CD4-positive, alpha-beta T cell treated with Interleukin-6 for 4 hours (primary cell): ENCODE measurements around the gene PCDHA8.
"Not testable (repeated sequence)": the region's sequence is repeated elsewhere in the genome, so short reads cannot be mapped to it uniquely, and the experiment has no call there.

Source experiments
- DNase-seq: peaks from one replicate; pipeline ENCODE4 v3.0.0-alpha.2; 2020; ENCODE audit warnings: mixed read lengths

The PCDHA8 gene

GRCh38 chr5:140828362-140828737, 12.6 kb upstream of the PCDHA8 start:
- no peak for DNase-seq

- not testable (repeated sequence) for DNase-seq
Measured at GRCh38 chr5:140829511-140830501, 11.2 kb upstream of the PCDHA8 start.

GRCh38 chr5:140833993-140834392, 7.0 kb upstream of the PCDHA8 start, which contains the start of gene PCDHA7:
Gene PCDHA7 (plus strand): TSS chr5:140834269. CDS start chr5:140834384, 115 bp downstream.
- DNase-seq, result no peak

- DNase-seq, result not testable (repeated sequence)
Measured at GRCh38 chr5:140834439-140835008, 6.5 kb upstream of the PCDHA8 start.

GRCh38 chr5:140835622-140836510, 5.1 kb upstream of the PCDHA8 start:
- DNase-seq, result no peak

GRCh38 chr5:140842798-140843733, 2.1 kb downstream of the PCDHA8 start:
- DNase-seq, result no peak

- DNase-seq, result not testable (repeated sequence)
Measured at GRCh38 chr5:140848139-140849102, 7.4 kb downstream of the PCDHA8 start, which contains the start of gene PCDHA9. Gene PCDHA9 (plus strand): TSS chr5:140848382. CDS start chr5:140848496, 114 bp downstream.

GRCh38 chr5:140849831-140850634, 9.0 kb downstream of the PCDHA8 start:
- DNase-seq, result not testable (repeated sequence)

GRCh38 chr5:140855772-140856674, 15.0 kb downstream of the PCDHA8 start, which contains the start of gene PCDHA10:
Gene PCDHA10 (plus strand): TSS chr5:140855897. CDS start chr5:140856049, 152 bp downstream.
- no peak for DNase-seq

GRCh38 chr5:140857177-140857986, 16.4 kb downstream of the PCDHA8 start:
- DNase-seq, result no peak

- no peak for DNase-seq
Measured at GRCh38 chr5:140857987-140858240, 16.9 kb downstream of the PCDHA8 start.

GRCh38 chr5:140862441-140863295, 21.7 kb downstream of the PCDHA8 start:
- no peak for DNase-seq

GRCh38 chr5:140868721-140869554, 28.0 kb downstream of the PCDHA8 start, which contains the start of gene PCDHA11:
Gene PCDHA11 (plus strand): TSS chr5:140868957. CDS start chr5:140869104, 147 bp downstream.
- no peak for DNase-seq

GRCh38 chr5:140869555-140869886, 28.5 kb downstream of the PCDHA8 start:
- DNase-seq, result no peak
